PC-9 (cell line): ENCODE results near the gene ZNF597. TPM values are rescaled to one million over a fixed set of nuclear protein-coding genes. Genes with fewer than 3 reads are reported as not detected.

Experiments
- BruUV-seq: library from RNA; stranded (reverse); fragments of 400-500 nt; replicated peaks from 2 replicates; lab custom pipeline; 2021; lab: Mats Ljungman, UMichigan
- CTCF ChIA-PET: fragments of 300-600 bp; sonication (Branson Sonifier 250); formaldehyde crosslinking; loops from one replicate; lab custom pipeline; 2022; ENCODE audit warnings: antibody characterized with exemption; lab: Charles Lee
- POLR2A ChIA-PET: fragments of 300-600 bp; sonication (Branson Sonifier 250); formaldehyde crosslinking; loops from one replicate; lab custom pipeline; 2022; ENCODE audit warnings: antibody characterized with exemption; ENCODE audit not compliant: unreplicated experiment; lab: Charles Lee
- DNase-seq, 2 experiments: peaks; one replicate each; pipeline versions ENCODE4 v3.0.0 to v3.0.0-alpha.2; 2015 to 2022; ENCODE audit warnings: mixed read lengths in 1 of 2
- H2AFZ ChIP-seq: fragments of 200-600 bp; sonication (generic); 2 replicates; pipeline ENCODE4 v1.8.1; 2017; ENCODE audit warnings: antibody characterized with exemption
- H3F3A ChIP-seq: fragments of 200-600 bp; sonication (generic); 2 replicates; pipeline ENCODE4 v1.8.1; 2017; ENCODE audit warnings: antibody characterized with exemption, mild to moderate bottlenecking, low read depth; ENCODE audit not compliant: insufficient read depth
- H3K27ac ChIP-seq: fragments of 200-600 bp; sonication (generic); 2 replicates; pipeline ENCODE4 v1.6.1; 2016; ENCODE audit warnings: mixed run types
- H3K27me3 ChIP-seq: fragments of 200-600 bp; sonication (generic); 2 replicates; pipeline ENCODE4 v1.6.1; 2016; ENCODE audit warnings: low read depth, mixed run types; ENCODE audit not compliant: insufficient read depth
- H3K36me3 ChIP-seq: fragments of 200-600 bp; sonication (generic); 2 replicates; pipeline ENCODE4 v1.6.1; 2016; ENCODE audit warnings: low read depth, mixed run types
- H3K4me1 ChIP-seq: fragments of 200-600 bp; sonication (generic); replicated peaks from 2 replicates; pipeline ENCODE4 v1.6.1; 2016; ENCODE audit warnings: mixed run types; ENCODE audit not compliant: insufficient read depth
- H3K4me2 ChIP-seq: fragments of 200-600 bp; sonication (generic); 2 replicates; pipeline ENCODE4 v1.6.1; 2017; ENCODE audit warnings: mixed run types
- H3K4me3 ChIP-seq: fragments of 200-600 bp; sonication (generic); 2 replicates; pipeline ENCODE4 v1.6.1; 2016; ENCODE audit warnings: mixed run types
- H3K79me2 ChIP-seq: fragments of 200-600 bp; sonication (generic); 2 replicates; pipeline ENCODE4 v1.6.1; 2017; ENCODE audit warnings: low read depth, mixed run types
- H3K9me2 ChIP-seq: fragments of 200-600 bp; sonication (generic); 2 replicates; pipeline ENCODE4 v1.8.1; 2017; ENCODE audit warnings: mild to moderate bottlenecking; ENCODE audit not compliant: insufficient read depth
- H3K9me3 ChIP-seq: fragments of 200-600 bp; sonication (generic); 2 replicates; pipeline ENCODE4 v1.8.1; 2016; ENCODE audit warnings: low read depth; ENCODE audit not compliant: insufficient read depth
- H4K20me1 ChIP-seq: fragments of 200-600 bp; sonication (generic); 2 replicates; pipeline ENCODE4 v1.8.1; 2017; ENCODE audit not compliant: insufficient read depth
- CTCF ChIP-seq: fragments of 200-600 bp; sonication (generic); conservative IDR thresholded peaks from 2 replicates; pipeline ENCODE4 v1.6.1; 2017; ENCODE audit warnings: mixed run types, antibody characterized with exemption, mild to moderate bottlenecking, moderate library complexity
- EZH2 ChIP-seq: fragments of 200-600 bp; sonication (generic); IDR thresholded peaks from 2 replicates; pipeline ENCODE4 v1.8.0; 2017; ENCODE audit warnings: antibody characterized with exemption, low read depth
- intact Hi-C: fragments of 100-400 bp; cut with micrococcal nuclease; formaldehyde crosslinking; loops from one replicate; pipeline ENCODE4 v1.10.0; 2022; ENCODE audit not compliant: unreplicated experiment
- total RNA-seq: library from RNA; stranded (reverse); gene quantifications from 2 replicates; pipeline ENCODE4 v1.2.3, GENCODE V29; 2021

The ZNF597 gene
- total RNA-seq, 1 experiment from 2014 or later, result 1.5 TPM

DNA sequence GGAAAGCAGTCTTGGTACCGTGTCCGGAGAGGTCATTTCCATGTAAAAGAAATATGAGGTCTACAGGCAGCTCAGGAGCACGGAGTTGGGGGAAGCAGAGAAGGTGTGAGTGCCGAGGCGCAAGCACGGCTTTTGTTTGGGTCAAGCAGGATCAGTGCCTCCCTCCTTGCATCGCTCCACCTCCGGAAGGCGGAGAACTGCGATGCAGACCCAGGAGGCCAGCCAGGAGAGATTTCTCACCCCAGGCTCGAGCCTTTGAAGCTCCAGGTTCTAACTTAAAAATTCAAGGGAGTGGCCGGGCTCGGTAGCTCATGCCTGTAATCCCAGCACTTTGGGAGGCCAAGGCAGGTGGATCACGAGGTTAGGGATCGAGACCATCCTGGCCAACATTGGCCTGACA is 25.2 kb upstream of the ZNF597 start:
- Histone ChIP-seq H3K4me1 (no peaks in the 10 kb centered on the region), H3K4me3 (no peak overlapping the region), H3K9me2 (no peaks in the 10 kb centered on the region), H3K27me3 (no peaks in the 10 kb centered on the region), H3K79me2 (peaks cover 97% of the 10 kb centered on the region), H2AFZ (no peak overlapping the region), H3K27ac (no peak overlapping the region), H3K4me2 (no peak overlapping the region), H4K20me1 (peaks cover 74% of the 10 kb centered on the region), H3F3A (no peaks in the 10 kb centered on the region), H3K9me3 (no peaks in the 10 kb centered on the region), H3K36me3 (no peaks in the 10 kb centered on the region; the same call in 1 of the 2 replicates)
- no TSS peak for BruUV-seq
- no peak for DNase-seq
- ChIA-PET POLR2A (interaction anchor here (0.6 kb wide), 1 partner anchor 145 kb away, joined by 3 read pairs; no protein-coding TSS in a partner anchor), CTCF (no interaction called here)
- TF ChIP-seq CTCF, result no peak
- no peak for TF ChIP-seq EZH2
- intact Hi-C loops, result no loop called here

- H3K9me3 ChIP-seq, result no peaks in the 10 kb centered on the region
- no peak overlapping the region for H2AFZ ChIP-seq
- CTCF ChIA-PET, result no interaction called here
- intact Hi-C loops, result no loop called here
- H3K4me1 ChIP-seq, result no peaks in the 10 kb centered on the region
- H3K4me3 ChIP-seq, result no peak overlapping the region
- no peak overlapping the region for H3K27ac ChIP-seq
- peak in 1 of 2 experiments; percentile 40 for DNase-seq
- H3K4me2 ChIP-seq, result no peak overlapping the region
- no TSS peak for BruUV-seq
- H4K20me1 ChIP-seq, result peaks cover 74% of the 10 kb centered on the region
- no peaks in the 10 kb centered on the region for H3F3A ChIP-seq
- H3K36me3 ChIP-seq, result no peaks in the 10 kb centered on the region; the same call in 1 of the 2 replicates
- no peak for TF ChIP-seq EZH2
- no peak for TF ChIP-seq CTCF
- POLR2A ChIA-PET, result interaction anchor here (0.6 kb wide), 1 partner anchor 145 kb away, joined by 3 read pairs; no protein-coding TSS in a partner anchor
- H3K27me3 ChIP-seq, result no peaks in the 10 kb centered on the region
- peaks cover 97% of the 10 kb centered on the region for H3K79me2 ChIP-seq
- H3K9me2 ChIP-seq, result no peaks in the 10 kb centered on the region
Observed at GRCh38 chr16:3467921-3468320, 24.6 kb upstream of the ZNF597 start.

DNA sequence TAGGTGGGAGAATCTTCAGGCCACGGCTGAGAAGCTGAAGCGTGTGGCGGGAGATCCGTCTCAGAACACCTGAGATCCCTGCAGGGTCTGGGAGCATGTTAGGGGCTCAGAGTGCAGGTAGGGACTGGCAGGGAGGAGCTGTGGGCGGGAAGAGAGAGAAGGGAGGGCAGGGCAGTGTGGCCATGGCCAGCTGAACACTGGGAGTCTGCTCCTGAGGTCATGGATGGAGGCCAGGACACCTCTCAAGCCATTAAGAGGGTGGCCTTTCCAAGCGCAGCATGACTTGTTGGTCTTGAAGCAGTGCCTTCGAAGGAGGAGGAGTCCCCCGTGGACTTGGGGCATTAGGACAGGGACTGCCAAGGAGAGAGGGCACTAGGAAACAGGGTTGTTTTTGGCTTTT is 23.9 kb upstream of the ZNF597 start:
- CTCF ChIA-PET, result no interaction called here
- H3K4me2 ChIP-seq, result no peak overlapping the region
- intact Hi-C loops, result no loop called here
- H3K9me3 ChIP-seq, result no peaks in the 10 kb centered on the region
- H3K27ac ChIP-seq, result no peak overlapping the region
- H3K79me2 ChIP-seq, result peaks cover 97% of the 10 kb centered on the region
- no peak for DNase-seq
- no peaks in the 10 kb centered on the region for H3K27me3 ChIP-seq
- BruUV-seq, result no TSS peak
- POLR2A ChIA-PET, result no interaction called here
- H3K4me3 ChIP-seq, result no peak overlapping the region
- H3K9me2 ChIP-seq, result no peaks in the 10 kb centered on the region
- no peak overlapping the region for H2AFZ ChIP-seq
- H3F3A ChIP-seq, result no peaks in the 10 kb centered on the region
- H4K20me1 ChIP-seq, result peaks cover 73% of the 10 kb centered on the region
- TF ChIP-seq EZH2 (no peak), CTCF (no peak)
- H3K4me1 ChIP-seq, result no peaks in the 10 kb centered on the region
- no peaks in the 10 kb centered on the region; the same call in 1 of the 2 replicates for H3K36me3 ChIP-seq
